Measurements from ENCODE around the gene RALGAPA1.

DNA sequence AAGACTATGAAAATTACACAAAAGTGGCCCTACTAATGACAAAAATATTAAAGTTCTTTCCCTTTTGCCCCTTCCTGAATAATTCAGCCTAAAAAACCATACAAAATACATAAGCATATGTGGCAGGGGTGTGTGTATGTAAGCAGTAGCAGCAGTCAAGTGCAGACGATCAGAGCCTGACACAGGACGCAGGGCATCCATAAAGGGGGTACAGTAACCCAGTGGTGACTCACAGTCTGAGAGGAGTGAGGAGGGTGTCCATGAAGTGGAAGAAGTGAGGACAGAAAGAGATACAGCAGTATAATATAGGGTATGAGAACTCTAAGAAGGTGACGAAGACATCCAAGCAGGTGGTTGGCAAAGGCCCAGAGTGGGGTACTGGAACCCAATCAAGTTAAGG is 56.7 kb downstream of the RALGAPA1 start:
- TF ChIP-seq MEF2A (IDR thresholded peaks at IDR 0.05; ENCODE audit: borderline replicate concordance, low read depth) = no peak
- TF ChIP-seq RAD21 (IDR thresholded peaks at IDR 0.05; ENCODE audit: low read length) = no peak
- TF ChIP-seq, protein P1, sequence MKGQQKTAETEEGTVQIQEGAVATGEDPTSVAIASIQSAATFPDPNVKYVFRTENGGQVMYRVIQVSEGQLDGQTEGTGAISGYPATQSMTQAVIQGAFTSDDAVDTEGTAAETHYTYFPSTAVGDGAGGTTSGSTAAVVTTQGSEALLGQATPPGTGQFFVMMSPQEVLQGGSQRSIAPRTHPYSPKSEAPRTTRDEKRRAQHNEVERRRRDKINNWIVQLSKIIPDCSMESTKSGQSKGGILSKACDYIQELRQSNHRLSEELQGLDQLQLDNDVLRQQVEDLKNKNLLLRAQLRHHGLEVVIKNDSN (IDR thresholded peaks at IDR 0.05; ENCODE audit: borderline replicate concordance, low read depth) = no peak
